NCI-H2081 (cell line): ENCODE data around the gene DOCK3.
A peak's percentile ranks its signal among the peaks of the same experiment; 100 is the strongest.
"Not testable (repeated sequence)": the region's sequence is repeated elsewhere in the genome, so short reads cannot be mapped to it uniquely, and the experiment has no call there.

Experiments used
- DNase-seq, 2 experiments: peaks; one replicate each; lab custom pipeline; 2025; lab: John Stamatoyannopoulos, UW

DOCK3 gene

DNA sequence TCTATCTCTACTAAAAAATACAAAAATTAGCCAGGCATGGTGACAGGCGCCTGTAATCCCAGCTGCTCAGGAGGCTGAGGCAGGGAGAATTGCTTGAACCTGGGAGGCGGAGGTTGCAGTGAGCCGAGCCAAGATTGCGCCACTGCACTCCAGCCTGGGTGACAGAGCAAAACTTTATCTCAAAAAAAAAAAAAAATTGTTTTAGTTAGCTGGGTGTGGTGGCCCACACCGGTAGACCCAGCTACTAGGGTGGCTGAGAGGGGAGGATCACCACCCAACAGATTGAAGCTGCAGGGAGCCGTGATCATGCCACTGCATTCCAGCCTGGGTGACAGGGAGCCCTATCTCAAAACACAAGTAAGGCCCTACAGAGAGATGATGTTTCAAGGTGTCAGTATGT, 712.6 kb downstream of the DOCK3 start:
- not testable (repeated sequence) for DNase-seq

DNA sequence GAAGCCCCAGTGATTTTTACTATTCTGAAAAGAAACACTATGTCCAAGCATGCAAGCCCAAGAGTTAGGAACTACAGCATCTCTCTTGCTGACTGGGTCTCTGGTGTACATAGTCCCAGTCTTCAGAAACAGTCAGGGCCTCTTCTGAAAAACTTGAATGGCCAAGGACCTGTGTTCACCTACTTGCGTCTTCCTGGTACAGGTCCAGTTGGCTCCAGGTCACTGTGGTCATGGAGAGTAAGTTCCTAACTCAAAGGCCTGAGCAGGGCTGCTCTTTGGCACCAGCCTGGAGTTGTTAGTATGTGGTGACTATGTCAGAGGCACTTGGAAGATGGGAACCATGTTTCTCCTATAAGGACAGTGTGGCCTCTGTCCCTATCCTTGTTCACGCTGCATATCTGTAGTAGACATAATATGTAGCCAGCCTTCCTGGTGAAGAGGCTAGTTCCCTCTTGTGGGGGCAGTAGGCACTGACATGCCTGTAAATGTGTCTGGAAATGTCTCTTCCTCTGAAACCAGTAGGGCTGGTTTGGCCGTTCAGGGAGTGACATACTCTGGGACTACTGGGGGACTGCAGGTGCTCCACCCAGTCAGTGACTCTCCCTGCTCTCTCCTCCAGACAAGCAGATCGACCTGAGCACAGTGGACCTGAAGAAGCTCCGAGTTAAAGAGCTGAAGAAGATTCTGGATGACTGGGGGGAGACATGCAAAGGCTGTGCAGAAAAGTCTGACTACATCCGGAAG, 713.7 kb downstream of the DOCK3 start:
- no peak for DNase-seq

DNA sequence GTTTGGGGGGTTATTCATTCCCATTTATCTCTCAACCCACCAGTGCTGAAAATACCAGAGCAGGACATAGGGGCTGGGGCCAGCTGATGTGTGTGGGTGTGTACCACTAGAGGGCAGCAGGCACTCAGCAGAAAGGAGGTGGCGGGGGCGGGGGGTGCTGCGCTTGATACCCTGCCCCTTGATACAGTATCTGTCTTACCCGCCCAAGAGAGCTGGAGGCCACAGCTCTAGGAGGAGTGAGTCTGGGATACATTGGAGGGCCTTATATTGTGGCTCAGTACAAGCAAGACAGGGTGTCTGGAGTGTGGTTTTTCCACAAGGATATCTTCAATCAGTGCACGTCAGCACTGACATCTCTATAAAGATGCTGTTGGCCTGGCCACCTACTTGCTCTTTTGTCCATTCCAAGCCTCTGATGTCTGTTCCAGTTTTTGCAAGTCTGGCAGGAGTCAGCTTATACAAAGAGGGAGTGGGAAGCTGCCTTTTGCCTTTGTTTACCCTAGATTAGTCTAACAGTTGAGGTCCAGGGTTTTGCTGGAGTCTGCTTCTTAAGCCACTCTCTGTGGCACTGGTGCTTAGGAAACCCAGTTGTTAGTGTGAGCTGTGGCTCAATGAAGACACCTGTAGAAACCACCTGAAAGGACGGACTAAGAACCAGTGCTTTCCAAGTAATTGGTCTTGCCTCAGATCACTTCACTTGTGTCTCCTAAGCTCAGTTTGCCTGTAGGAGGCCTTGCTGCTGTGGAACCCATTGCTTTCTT, 714.9 kb downstream of the DOCK3 start:
- peak; percentile 25 to 44 for DNase-seq

DNA sequence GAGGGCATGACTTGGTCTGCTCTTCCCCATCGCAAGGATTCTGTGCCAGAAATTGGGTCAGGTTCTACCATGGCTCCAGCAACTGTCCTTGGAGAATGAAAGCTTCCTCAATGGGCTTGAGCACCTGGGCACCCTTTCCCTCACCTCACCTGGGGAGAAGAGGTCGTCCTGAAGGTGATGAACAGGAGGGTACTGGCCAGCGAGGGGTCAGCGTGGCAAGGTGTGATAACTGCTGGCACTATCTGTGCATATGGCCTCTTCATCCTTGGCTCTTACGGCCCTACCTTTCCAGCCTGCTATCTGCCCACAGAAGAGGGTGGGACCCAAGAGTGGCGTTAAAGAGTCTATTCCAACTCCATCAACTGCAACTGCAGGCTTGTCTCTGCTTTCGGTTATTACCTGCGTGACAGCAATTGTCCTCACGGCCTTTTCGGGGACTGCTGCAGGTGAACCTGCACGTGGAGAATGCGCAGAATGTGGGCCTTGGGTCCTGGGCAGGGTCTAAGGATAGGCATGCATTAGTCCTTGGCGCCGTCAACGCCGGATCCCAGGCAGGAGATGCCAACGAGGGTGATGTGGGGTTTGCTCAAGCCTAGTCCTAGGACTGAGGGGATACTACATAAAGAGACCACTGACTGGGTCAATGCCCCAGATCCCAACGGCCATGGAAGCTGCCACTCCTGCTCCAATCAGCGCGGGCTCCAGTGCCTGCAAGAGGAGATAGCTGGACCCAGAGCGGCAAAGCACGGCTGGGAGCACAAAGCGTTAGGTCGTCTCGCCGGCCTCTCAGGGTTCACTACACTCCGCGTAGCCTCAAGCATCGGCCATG, 715.7 kb downstream of the DOCK3 start:
- no peak for DNase-seq

DNA sequence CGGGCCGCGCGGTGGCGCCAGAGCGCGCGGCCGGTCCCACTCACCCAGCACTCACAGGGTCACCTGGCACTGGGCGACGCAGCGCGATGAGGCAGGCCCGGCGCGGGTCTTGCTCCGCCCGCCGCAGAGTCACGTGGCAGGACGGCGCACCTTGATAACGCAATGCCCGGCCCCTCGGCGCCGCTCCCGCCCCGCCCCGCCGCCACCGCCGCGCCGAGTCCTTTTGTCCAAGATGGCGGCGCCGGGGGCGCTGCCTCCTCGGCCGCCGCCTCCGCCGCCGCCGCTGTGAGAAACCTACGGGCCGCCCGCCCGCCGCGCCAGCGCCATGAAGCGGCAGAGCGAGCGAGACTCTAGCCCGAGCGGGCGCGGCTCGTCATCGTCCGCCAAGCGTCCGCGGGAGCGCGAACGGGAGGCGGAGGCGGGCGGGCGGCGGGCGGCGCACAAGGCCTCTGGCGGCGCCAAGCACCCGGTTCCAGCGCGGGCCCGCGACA, 716.4 kb downstream of the DOCK3 start, which contains the start of gene RBM15B:
Gene RBM15B (plus strand): TSS at position 211 of the 491 bp plus-strand sequence. CDS start 115 bp downstream, at position 326.
- peak; percentile 85 to 92 for DNase-seq

DNA sequence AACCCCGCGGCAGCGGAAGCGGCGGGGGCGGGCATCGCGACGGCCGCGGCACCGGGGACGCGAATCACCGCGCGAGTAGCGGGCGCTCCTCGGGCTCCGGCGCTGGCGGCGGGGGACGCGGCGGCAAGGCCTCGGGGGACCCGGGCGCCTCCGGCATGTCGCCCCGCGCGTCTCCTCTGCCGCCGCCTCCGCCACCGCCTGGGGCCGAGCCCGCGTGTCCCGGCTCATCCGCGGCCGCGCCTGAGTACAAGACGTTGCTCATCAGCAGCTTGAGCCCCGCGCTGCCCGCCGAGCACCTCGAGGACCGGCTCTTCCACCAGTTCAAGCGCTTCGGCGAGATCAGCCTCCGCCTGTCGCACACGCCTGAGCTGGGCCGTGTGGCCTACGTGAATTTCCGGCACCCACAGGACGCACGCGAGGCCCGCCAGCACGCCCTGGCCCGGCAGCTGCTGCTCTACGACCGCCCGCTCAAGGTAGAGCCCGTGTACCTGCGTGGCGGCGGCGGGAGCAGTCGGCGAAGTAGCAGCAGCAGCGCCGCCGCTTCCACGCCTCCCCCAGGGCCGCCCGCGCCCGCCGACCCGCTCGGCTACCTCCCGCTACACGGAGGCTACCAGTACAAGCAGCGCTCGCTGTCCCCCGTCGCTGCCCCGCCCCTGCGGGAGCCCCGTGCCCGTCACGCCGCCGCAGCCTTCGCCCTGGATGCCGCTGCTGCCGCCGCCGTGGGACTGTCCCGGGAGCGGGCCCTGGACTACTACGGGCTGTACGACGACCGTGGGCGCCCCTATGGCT, 717.0 kb downstream of the DOCK3 start:
- no peak for DNase-seq

DNA sequence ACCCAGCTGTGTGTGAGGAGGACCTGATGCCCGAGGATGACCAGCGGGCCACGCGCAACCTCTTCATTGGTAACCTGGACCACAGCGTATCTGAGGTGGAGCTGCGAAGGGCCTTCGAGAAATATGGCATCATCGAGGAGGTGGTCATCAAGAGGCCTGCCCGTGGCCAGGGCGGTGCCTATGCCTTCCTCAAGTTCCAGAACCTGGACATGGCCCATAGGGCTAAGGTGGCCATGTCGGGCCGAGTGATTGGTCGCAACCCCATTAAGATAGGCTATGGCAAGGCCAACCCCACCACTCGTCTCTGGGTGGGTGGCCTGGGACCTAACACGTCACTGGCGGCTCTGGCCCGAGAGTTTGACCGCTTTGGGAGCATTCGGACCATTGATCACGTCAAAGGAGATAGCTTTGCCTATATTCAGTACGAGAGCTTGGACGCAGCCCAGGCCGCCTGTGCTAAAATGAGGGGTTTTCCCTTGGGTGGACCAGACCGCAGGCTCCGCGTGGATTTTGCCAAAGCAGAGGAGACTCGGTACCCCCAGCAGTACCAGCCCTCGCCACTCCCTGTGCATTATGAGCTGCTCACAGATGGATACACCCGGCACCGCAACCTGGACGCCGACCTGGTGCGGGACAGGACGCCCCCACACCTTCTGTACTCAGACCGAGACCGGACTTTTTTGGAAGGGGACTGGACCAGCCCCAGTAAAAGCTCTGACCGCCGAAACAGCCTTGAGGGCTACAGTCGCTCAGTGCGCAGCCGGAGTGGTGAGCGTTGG, 717.8 kb downstream of the DOCK3 start:
- no peak for DNase-seq

DNA sequence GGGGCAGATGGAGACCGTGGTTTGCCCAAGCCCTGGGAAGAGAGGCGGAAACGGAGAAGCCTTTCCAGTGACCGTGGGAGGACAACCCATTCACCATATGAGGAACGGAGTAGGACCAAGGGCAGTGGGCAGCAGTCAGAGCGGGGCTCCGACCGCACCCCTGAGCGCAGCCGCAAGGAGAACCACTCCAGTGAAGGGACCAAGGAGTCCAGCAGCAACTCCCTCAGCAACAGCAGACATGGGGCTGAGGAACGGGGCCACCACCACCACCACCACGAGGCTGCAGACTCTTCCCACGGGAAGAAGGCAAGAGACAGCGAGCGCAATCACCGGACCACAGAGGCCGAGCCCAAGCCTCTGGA, 718.4 kb downstream of the DOCK3 start:
- DNase-seq, result no peak

DNA sequence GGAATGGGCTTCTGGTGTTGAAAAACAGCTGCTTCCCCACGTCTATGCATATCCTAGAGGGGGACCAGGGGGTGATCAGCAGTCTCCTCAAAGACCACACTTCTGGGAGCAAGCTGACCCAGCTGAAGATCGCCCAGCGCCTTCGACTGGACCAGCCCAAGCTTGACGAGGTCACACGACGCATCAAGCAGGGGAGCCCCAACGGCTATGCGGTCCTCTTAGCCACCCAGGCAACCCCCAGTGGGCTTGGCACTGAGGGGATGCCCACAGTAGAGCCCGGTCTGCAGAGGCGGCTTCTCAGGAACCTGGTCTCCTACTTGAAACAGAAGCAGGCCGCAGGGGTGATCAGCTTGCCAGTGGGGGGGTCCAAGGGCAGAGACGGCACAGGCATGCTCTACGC, 718.8 kb downstream of the DOCK3 start:
- no peak for DNase-seq

DNA sequence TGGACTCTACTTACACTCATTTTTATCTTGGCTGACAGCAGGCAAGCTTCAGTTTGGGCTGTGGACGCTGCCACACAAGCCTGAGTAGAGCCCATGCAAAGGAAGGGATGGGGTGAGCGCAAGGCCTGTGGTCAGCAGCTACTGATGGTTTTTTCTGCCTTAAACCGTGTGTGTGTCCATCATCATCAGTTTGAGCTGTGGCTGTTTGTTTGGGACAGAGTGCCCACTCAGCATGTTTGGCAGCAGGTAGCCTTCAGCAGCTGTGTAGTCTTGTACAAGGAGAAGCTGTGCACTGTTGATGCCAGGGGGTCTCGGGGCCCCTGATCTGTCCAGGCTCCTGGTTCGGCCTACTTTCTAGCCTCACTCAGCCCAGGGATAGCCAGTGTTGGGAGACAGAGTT, 719.8 kb downstream of the DOCK3 start:
- DNase-seq, result no peak

DNA sequence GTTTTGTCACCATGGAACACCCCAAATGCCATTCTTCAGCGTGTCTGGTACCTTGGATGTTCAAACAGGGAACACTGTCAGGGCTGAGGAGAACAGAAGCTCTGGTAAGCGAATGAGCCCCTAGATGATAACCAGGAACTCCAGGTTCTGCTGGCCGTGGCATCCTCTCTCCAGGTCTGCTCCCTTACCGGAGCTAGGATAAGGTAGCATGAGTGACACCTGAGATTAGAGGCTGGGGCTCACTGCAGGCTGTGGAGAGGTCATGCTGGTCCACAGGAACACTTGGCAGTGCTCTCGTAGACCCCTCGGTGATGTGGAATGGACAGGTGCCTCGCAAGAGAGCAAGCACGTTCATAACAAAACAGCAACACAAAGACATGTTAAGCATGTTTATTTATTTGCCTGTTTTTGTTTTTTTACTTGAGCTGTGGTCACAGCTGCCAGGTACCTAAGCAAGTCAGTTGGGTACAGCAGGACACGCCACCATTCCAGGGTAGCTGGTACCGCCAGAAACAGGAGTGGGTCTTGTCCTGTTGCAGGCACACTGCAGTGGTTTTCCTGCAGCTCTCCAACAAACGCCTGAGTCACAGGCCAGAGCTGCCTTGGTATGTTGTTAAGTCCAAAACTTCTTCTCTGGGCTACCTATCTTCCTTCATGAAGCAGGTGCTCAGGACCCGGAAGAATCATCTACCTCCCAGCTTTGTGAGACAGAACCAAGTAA, 720.9 kb downstream of the DOCK3 start:
- no peak for DNase-seq

DNA sequence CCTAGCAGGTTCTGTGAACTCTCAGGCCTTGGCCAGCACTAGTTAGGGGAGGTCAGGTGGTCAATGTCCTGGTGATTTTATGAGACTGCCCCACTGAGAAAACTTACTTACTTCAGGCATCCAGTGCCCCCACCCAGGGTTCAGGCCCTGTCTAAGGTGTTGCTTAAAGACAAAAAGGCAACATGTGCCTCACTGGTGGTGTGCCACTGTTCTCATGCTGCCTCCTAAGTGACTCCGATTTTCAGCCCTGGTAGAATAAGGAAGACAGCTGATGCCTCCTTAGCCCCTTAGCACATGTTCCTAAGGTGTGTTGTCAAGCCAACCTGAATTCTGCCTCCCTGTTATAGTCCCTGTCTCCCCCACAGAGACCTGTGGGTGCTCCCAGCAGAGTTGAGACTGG, 721.7 kb downstream of the DOCK3 start:
- no peak for DNase-seq

DNA sequence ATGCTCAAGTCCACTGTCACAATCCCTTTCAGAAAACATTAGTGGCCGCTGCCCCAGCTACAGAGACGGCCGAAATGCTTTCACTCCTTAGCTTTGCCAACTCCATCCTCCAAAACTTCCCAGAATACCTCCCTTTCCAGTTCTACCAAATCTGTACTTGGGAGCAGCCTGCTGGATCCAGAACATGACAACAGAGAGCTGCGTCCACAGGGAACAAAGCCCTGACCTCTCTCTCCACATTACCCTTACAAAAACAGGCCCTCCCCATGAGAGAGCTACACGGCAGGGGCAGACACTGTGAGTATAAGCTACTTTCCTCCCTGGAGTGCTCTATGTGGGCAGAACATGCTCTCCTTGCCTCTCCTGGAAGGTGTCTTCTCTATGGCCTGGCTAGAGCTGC, 722.7 kb downstream of the DOCK3 start:
- DNase-seq, result no peak

DNA sequence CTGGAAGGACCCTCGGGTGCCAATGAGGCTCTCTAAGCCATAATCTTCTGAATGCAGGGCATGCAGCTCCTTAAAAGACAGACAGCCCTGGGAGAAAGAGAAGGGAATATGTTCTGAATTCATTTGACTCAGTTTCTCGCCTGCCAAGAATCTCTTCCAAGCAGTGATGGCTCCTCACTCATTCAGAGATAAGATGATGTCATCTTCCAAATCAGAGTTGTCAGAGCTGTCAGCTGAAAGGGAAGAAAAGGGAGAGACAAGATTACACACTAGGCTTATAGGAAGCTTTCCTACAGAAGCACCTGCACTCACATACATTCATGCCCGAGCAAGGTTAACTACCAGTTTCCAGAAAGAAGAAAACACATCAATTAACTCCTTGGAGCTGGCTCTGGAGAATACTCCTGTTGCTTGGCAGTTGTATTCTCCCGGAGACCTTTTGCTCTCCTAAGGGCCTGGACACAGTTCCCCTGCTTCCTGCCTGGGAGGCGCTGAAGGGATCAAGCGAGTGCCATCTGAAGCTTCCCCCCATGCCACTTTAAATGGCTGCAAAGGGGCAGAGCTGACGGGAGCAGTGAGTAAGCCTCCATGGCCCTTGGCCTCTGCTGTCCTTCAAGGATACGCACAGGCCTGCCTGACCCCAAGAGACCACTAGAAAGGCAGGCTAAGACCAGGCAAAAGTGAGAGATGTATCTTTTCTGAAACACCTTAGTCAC, 724.0 kb downstream of the DOCK3 start:
- DNase-seq, result no peak

DNA sequence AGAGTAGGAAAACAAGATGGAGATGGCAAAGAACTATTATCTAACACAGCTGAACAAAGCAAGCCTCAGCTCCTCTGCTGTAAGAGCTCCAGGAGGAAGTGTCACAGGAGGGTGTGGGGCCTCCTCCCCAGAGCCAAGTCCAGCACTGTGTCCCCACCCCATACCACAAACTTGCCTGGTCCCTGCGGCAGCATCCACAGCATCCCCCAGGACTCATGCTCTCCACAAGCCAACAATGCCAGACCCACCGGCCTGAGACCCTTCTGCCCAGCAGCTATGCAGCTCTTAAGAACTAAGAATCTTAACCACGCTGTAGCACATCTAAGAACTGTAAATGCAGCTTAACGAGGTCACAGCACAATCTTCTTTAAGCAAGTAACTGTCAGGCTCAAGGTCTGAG, 725.4 kb downstream of the DOCK3 start:
- no peak for DNase-seq

DNA sequence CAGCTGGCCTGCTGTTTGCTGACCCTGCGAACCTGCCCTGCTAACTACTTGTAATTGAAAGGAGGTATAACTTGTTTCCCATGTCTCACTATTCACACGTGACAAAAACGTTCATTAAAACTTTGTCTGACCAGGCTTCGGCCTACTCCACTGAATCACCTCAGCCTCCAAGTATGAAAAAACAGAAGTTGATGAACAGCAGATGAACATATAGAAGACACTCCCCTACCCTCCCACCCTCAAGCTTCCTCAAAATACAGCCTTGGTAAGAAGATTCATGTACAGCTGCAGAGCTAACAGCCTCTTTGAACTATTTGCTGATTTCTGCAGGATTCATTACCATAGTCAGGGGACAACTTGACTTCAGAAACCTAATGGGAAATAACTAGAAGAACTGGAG, 727.0 kb downstream of the DOCK3 start:
- DNase-seq, result no peak

DNA sequence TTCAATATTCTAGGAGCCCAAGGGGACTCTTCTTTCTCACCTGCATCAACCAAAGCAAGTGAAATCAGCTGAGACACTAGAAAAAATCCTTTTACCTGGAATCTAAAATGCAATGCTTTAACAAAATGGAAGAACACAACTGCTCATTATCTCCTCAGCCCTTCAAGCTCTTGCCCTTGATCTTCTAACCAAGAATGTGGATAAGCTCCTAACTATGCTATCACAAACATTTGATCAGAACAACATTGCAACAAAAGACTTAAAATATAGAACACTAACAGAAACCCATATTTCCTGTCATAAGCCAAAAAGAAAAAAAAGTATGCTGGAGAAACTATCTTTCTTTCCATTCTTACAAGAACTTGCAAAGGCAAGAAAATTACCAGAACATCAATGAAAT, 728.9 kb downstream of the DOCK3 start:
- DNase-seq, result no peak

DNA sequence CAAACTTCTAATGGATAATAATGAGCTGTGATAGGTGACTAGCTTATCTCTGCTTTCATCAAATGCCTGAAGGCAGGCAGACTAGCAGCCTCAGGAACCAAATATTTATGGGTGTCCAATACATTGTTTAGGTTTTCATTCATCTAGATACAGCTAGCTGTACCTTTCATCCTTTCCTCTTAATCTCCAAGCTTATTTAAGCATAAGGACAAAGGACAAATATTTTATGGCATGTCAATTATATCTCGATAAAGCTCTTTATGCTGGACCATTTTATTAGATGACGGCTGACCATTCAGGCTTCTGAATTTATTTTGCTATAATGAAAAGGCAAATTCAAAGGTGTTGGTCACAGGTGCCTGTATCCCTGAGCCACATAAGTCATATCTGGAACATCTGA, 733.3 kb downstream of the DOCK3 start:
- DNase-seq, result no peak

DNA sequence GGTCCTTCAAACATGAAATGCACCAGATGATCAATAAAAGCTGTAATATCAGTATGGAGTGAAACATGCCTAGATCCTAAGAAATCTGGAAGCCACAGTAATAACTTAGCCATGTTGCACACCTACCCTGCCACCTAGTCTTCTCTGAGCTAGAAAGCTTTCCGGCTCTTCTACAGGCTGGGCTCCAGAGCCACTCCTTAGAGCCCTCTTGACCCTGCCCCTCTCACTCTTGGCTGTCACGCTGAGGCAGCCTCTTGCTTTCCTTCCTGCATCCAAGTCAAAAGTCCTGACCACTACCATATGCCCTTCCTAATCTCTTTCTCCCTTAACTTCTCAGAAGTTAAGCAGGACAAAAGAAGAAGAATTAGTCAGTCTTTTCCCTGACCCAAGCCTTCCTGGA, 734.1 kb downstream of the DOCK3 start:
- no peak for DNase-seq

DNA sequence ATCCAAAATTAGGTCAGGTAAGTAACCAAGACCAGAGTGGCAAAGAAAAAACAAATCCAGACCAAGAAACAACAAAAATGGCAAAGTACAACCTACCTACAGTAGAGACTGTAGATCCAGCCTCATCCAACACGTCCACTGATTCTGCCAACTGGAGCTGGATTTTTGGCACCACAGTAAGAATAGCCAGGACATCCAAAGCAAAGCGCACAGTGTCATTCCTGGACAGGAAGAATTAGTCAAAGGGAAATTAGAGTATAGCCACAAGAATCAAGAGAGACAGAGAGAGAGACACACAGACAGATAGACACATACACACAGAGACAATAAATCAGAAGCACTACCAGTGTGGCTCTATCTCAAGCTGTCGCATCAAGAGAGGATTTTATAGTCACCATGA, 747.5 kb downstream of the DOCK3 start:
- DNase-seq, result no peak
